WTC11 (cell line): Measurements from ENCODE around the gene OOSP1. TPM values are rescaled to one million over a fixed set of nuclear protein-coding genes. Genes with fewer than 3 reads are reported as not detected.

Experiments used
- ATAC-seq: fragments of 200-7000 bp; cut with Tn5 transposase; 2 replicates; pipeline ENCODE4 v1.10.0; 2021; ENCODE audit warnings: mild to moderate bottlenecking, moderate library complexity
- CTCF ChIA-PET: fragments of 300-600 bp; sonication (Branson Sonifier 250); formaldehyde crosslinking; loops from one replicate; lab custom pipeline; 2021; ENCODE audit warnings: antibody characterized with exemption; lab: Charles Lee
- POLR2A ChIA-PET: fragments of 350-600 bp; sonication (Branson Sonifier 250); formaldehyde crosslinking; loops from one replicate; lab custom pipeline; 2021; ENCODE audit warnings: antibody characterized with exemption; lab: Charles Lee
- DNase-seq: peaks from one replicate; pipeline ENCODE4 v3.0.0; 2021; ENCODE audit warnings: low spot score
- H3K27ac Mint-ChIP-seq: 2 replicates; pipeline ENCODE4 v1.8.0; 2021; ENCODE audit warnings: mixed read lengths
- H3K27me3 Mint-ChIP-seq: 2 replicates; pipeline ENCODE4 v1.8.0; 2021; ENCODE audit warnings: low read depth, mild to moderate bottlenecking, moderate library complexity, mixed read lengths
- H3K36me3 Mint-ChIP-seq: 2 replicates; pipeline ENCODE4 v1.8.0; 2021; ENCODE audit warnings: mixed read lengths
- H3K4me1 Mint-ChIP-seq: 2 replicates; pipeline ENCODE4 v1.8.0; 2022; ENCODE audit warnings: mixed read lengths
- H3K4me3 Mint-ChIP-seq: 2 replicates; pipeline ENCODE4 v1.8.0; 2021; ENCODE audit warnings: mild to moderate bottlenecking, moderate library complexity, mixed read lengths
- H3K9me3 Mint-ChIP-seq: 2 replicates; pipeline ENCODE4 v1.8.0; 2021; ENCODE audit warnings: mixed read lengths
- ELF4 ChIP-seq: sonication (generic); formaldehyde crosslinking; IDR thresholded peaks from 2 replicates; pipeline ENCODE4 v1.8.1; 2022; ENCODE audit warnings: low read depth, mild to moderate bottlenecking, moderate library complexity, missing genetic modification reagents
- ESRRA ChIP-seq: sonication (generic); formaldehyde crosslinking; IDR thresholded peaks from 2 replicates; pipeline ENCODE4 v1.8.1; 2022; ENCODE audit warnings: mild to moderate bottlenecking, missing genetic modification reagents, borderline replicate concordance
- FOXK1 ChIP-seq: sonication (generic); formaldehyde crosslinking; IDR thresholded peaks from 2 replicates; pipeline ENCODE4 v1.8.0; 2022; ENCODE audit warnings: mild to moderate bottlenecking, moderate library complexity, missing genetic modification reagents
- JAZF1 ChIP-seq: fragments of 250-450 bp; sonication (Bioruptor Pico); IDR thresholded peaks from 2 replicates; pipeline ENCODE4 v1.9.0; 2021; ENCODE audit warnings: moderate library complexity, mild to moderate bottlenecking, inconsistent platforms
- NFYB ChIP-seq: sonication (generic); formaldehyde crosslinking; conservative IDR thresholded peaks from 2 replicates; pipeline ENCODE4 v1.8.0; 2022; ENCODE audit warnings: low read depth, missing genetic modification reagents
- NR1H2 ChIP-seq: sonication (generic); formaldehyde crosslinking; IDR thresholded peaks from 2 replicates; pipeline ENCODE4 v1.9.0; 2021; ENCODE audit warnings: mild to moderate bottlenecking, moderate library complexity, missing genetic modification reagents
- SP1 ChIP-seq: sonication (generic); formaldehyde crosslinking; conservative IDR thresholded peaks from 2 replicates; pipeline ENCODE4 v1.8.1; 2022; ENCODE audit warnings: missing genetic modification reagents
- ZNF121 ChIP-seq: sonication (generic); formaldehyde crosslinking; IDR thresholded peaks from 2 replicates; pipeline ENCODE4 v1.8.0; 2023; ENCODE audit warnings: missing genetic modification reagents
- ZNF219 ChIP-seq: sonication (generic); formaldehyde crosslinking; IDR thresholded peaks from 2 replicates; pipeline ENCODE4 v1.8.0; 2023; ENCODE audit warnings: missing genetic modification reagents, mild to moderate bottlenecking, borderline replicate concordance
- ZNF416 ChIP-seq: fragments of 250-450 bp; sonication (Bioruptor Pico); IDR thresholded peaks from 2 replicates; pipeline ENCODE4 v1.9.0; 2021; ENCODE audit warnings: mild to moderate bottlenecking, inconsistent platforms
- total RNA-seq: library from RNA; stranded (reverse); gene quantifications from 3 replicates; pipeline ENCODE4 v1.2.3, GENCODE V29; 2021
- TF ChIP-seq, protein P1 (sequence below): sonication (generic); formaldehyde crosslinking; IDR thresholded peaks from 2 replicates; pipeline ENCODE4 v1.8.0; 2022; ENCODE audit warnings: mild to moderate bottlenecking, missing genetic modification reagents
- TF ChIP-seq, protein P2 (sequence below): sonication (generic); formaldehyde crosslinking; IDR thresholded peaks from 2 replicates; pipeline ENCODE4 v1.8.1; 2023; ENCODE audit warnings: mild to moderate bottlenecking, missing genetic modification reagents, moderate library complexity
- TF ChIP-seq, protein P3 (sequence below): fragments of 250-450 bp; sonication (Bioruptor Pico); IDR thresholded peaks from 2 replicates; pipeline ENCODE4 v1.9.0; 2021; ENCODE audit warnings: mild to moderate bottlenecking
- TF ChIP-seq, protein P4 (sequence below): fragments of 250-450 bp; sonication (Bioruptor Pico); IDR thresholded peaks from 2 replicates; pipeline ENCODE4 v1.9.0; 2021; ENCODE audit warnings: mild to moderate bottlenecking
- TF ChIP-seq, protein P5 (sequence below): sonication (generic); formaldehyde crosslinking; conservative IDR thresholded peaks from 2 replicates; pipeline ENCODE4 v1.8.1; 2022; ENCODE audit warnings: mild to moderate bottlenecking, missing genetic modification reagents
- TF ChIP-seq, protein P6 (sequence below): fragments of 200-600 bp; IDR thresholded peaks from 2 replicates; pipeline ENCODE4 v1.8.0; 2022; ENCODE audit warnings: antibody characterized with exemption

OOSP1 gene
- total RNA-seq, 1 experiment from 2014 or later = not detected

DNA sequence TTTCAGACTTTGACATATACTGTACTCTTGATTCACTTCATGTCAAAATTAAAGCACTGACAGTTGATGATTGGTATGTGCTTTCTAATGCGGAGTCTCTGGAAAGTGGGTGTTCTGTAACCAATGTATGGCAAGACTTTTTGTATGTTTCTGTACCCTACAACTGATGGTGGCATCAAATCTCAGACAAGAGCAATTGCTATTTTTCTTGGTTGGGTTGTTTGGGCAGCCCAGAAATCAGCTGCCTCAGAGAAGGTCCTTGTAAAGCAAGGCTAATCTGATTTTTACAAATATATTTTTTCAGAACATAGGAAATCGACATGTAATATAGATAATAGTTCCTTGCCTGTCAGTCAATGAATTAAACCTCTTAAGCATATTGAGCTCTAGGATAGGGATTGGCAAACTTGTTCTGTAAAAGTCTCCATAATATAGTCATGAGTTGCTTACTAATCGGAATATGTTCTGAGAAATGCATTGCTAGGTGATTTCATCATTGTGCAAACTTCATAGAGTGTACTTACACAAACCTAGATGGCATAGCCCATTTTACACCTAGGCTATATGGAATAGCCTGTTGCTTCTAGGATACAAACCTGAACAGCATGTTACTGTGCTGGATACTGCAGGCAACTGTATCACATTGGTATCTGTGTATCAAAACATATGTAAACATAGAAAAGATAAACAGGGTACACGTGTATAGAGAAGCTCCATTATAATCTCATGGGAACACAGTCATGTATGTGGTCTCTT is 15.4 kb downstream of the OOSP1 start:
- DNase-seq (no peak), ATAC-seq (no peak)
- Mint-ChIP-seq H3K36me3 (no peaks in the 10 kb centered on the region), H3K27me3 (no peaks in the 10 kb centered on the region), H3K9me3 (no peaks in the 10 kb centered on the region), H3K4me3 (no peak overlapping the region), H3K4me1 (no peaks in the 10 kb centered on the region), H3K27ac (no peak overlapping the region)
- TF ChIP-seq NFYB (CRISPR knock-in tag) (no peak), ESRRA (CRISPR knock-in tag) (no peak), JAZF1 (no peak), NR1H2 (CRISPR knock-in tag) (no peak)
- TF ChIP-seq, protein P1, sequence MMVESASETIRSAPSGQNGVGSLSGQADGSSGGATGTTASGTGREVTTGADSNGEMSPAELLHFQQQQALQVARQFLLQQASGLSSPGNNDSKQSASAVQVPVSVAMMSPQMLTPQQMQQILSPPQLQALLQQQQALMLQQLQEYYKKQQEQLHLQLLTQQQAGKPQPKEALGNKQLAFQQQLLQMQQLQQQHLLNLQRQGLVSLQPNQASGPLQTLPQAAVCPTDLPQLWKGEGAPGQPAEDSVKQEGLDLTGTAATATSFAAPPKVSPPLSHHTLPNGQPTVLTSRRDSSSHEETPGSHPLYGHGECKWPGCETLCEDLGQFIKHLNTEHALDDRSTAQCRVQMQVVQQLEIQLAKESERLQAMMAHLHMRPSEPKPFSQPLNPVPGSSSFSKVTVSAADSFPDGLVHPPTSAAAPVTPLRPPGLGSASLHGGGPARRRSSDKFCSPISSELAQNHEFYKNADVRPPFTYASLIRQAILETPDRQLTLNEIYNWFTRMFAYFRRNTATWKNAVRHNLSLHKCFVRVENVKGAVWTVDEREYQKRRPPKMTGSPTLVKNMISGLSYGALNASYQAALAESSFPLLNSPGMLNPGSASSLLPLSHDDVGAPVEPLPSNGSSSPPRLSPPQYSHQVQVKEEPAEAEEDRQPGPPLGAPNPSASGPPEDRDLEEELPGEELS = no peak
- ChIA-PET POLR2A (no interaction called here), CTCF (no interaction called here)

DNA sequence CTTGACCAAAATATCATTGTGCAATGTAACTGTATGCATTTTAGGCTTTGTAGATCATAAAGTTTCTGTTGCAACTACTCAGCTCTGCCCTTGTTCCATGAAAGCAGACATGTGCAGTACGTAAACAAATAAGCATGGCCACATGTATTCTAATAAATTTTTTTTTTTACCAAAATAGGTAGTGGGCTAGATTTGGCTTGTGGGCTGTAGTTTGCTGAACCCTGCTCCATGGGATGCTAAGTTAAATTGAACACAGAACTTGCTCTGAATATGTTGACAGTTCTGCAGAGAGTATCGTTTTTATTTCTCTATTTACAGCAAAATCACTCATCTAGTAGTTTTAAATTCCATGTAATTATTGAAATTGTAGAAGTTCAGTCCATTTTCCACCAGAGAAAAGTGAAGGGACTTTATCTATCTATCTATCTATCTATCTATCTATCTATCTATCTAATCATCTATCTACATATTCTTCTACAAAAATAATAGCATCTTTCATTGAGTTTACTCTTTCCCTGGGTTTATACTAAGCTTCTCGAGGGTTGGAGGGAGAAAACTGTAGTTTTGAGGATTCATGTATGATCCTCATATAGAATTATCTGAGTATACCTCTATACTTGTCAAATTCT is 16.1 kb downstream of the OOSP1 start:
- Mint-ChIP-seq H3K9me3 (no peaks in the 10 kb centered on the region), H3K4me3 (no peak overlapping the region), H3K27ac (no peak overlapping the region)
- DNase-seq (no peak), ATAC-seq (no peak)
- ChIA-PET POLR2A (no interaction called here), CTCF (no interaction called here)
- TF ChIP-seq, protein P2, sequence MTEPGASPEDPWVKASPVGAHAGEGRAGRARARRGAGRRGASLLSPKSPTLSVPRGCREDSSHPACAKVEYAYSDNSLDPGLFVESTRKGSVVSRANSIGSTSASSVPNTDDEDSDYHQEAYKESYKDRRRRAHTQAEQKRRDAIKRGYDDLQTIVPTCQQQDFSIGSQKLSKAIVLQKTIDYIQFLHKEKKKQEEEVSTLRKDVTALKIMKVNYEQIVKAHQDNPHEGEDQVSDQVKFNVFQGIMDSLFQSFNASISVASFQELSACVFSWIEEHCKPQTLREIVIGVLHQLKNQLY (CRISPR knock-in tag) = no peak
- TF ChIP-seq SP1 (CRISPR knock-in tag) = no peak
- no peak for TF ChIP-seq FOXK1 (CRISPR knock-in tag)
- no peak for TF ChIP-seq ELF4
- no peak for TF ChIP-seq ZNF416 (CRISPR knock-in tag)
- TF ChIP-seq, protein P3, sequence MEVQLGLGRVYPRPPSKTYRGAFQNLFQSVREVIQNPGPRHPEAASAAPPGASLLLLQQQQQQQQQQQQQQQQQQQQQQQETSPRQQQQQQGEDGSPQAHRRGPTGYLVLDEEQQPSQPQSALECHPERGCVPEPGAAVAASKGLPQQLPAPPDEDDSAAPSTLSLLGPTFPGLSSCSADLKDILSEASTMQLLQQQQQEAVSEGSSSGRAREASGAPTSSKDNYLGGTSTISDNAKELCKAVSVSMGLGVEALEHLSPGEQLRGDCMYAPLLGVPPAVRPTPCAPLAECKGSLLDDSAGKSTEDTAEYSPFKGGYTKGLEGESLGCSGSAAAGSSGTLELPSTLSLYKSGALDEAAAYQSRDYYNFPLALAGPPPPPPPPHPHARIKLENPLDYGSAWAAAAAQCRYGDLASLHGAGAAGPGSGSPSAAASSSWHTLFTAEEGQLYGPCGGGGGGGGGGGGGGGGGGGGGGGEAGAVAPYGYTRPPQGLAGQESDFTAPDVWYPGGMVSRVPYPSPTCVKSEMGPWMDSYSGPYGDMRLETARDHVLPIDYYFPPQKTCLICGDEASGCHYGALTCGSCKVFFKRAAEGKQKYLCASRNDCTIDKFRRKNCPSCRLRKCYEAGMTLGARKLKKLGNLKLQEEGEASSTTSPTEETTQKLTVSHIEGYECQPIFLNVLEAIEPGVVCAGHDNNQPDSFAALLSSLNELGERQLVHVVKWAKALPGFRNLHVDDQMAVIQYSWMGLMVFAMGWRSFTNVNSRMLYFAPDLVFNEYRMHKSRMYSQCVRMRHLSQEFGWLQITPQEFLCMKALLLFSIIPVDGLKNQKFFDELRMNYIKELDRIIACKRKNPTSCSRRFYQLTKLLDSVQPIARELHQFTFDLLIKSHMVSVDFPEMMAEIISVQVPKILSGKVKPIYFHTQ (CRISPR knock-in tag) = no peak
- TF ChIP-seq, protein P4, sequence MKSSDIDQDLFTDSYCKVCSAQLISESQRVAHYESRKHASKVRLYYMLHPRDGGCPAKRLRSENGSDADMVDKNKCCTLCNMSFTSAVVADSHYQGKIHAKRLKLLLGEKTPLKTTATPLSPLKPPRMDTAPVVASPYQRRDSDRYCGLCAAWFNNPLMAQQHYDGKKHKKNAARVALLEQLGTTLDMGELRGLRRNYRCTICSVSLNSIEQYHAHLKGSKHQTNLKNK (CRISPR knock-in tag) = no peak
- TF ChIP-seq, protein P5, sequence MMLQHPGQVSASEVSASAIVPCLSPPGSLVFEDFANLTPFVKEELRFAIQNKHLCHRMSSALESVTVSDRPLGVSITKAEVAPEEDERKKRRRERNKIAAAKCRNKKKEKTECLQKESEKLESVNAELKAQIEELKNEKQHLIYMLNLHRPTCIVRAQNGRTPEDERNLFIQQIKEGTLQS = no peak
- TF ChIP-seq ZNF219 = no peak
- TF ChIP-seq, all 79 proteins: peak for 0
- Mint-ChIP-seq H3K4me1 (no peaks in the 10 kb centered on the region), H3K36me3 (no peaks in the 10 kb centered on the region), H3K27me3 (no peaks in the 10 kb centered on the region)

DNA sequence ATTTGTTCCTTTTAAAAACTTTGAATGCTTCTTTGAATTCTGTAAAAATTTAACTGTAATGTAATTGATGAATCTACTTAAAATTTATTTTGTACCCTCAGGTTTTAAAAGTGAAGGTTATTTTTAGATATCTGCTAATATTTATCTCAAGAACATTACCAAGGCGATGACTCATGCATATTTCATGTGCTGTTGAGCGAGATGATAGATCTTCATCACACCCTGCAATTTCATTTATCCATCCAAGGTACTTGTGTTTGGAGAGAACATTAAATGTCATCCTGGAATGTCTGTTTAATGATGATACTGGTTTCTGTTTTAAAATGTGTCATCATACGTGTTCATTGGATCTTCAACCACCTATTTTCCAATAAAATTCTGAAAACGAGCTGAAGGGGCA is 18.9 kb downstream of the OOSP1 start:
- Mint-ChIP-seq H3K9me3 (peaks cover 5% of the 10 kb centered on the region; the same call in 1 of the 2 replicates), H3K27me3 (no peaks in the 10 kb centered on the region), H3K27ac (no peak overlapping the region), H3K4me3 (no peak overlapping the region), H3K4me1 (no peaks in the 10 kb centered on the region), H3K36me3 (no peaks in the 10 kb centered on the region)
- no peak for TF ChIP-seq ZNF121 (CRISPR knock-in tag)
- TF ChIP-seq, protein P6, sequence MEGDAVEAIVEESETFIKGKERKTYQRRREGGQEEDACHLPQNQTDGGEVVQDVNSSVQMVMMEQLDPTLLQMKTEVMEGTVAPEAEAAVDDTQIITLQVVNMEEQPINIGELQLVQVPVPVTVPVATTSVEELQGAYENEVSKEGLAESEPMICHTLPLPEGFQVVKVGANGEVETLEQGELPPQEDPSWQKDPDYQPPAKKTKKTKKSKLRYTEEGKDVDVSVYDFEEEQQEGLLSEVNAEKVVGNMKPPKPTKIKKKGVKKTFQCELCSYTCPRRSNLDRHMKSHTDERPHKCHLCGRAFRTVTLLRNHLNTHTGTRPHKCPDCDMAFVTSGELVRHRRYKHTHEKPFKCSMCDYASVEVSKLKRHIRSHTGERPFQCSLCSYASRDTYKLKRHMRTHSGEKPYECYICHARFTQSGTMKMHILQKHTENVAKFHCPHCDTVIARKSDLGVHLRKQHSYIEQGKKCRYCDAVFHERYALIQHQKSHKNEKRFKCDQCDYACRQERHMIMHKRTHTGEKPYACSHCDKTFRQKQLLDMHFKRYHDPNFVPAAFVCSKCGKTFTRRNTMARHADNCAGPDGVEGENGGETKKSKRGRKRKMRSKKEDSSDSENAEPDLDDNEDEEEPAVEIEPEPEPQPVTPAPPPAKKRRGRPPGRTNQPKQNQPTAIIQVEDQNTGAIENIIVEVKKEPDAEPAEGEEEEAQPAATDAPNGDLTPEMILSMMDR = no peak
- ChIA-PET POLR2A (no interaction called here), CTCF (no interaction called here)
- ATAC-seq (no peak), DNase-seq (no peak)
